Bronchial epithelial cell (primary cell): ENCODE measurements around the gene ERCC4. TPM values are rescaled to one million over a fixed set of nuclear protein-coding genes. Genes with fewer than 3 reads are reported as not detected.

Source experiments
- DNase-seq: peaks from one replicate; pipeline ENCODE4 v3.0.0-alpha.2; 2010; ENCODE audit warnings: low read depth
- FAIRE-seq: peaks from 2 replicates; lab custom pipeline; 2011; peaks lifted over from hg19 to GRCh38; lab: Jason Lieb, UNC
- H3K27me3 ChIP-seq: 2 replicates; pipeline ENCODE4 v1.5.1; 2011; ENCODE audit warnings: low read length; ENCODE audit not compliant: control insufficient read depth, insufficient read depth
- H3K36me3 ChIP-seq: 2 replicates; pipeline ENCODE4 v1.5.1; 2011; ENCODE audit warnings: low read length; ENCODE audit not compliant: control insufficient read depth, insufficient read depth
- H3K4me3 ChIP-seq: 2 replicates; pipeline ENCODE4 v1.5.1; 2011; ENCODE audit warnings: mild to moderate bottlenecking, low read depth, low read length, control low read depth
- CTCF ChIP-seq: IDR thresholded peaks from 2 replicates; pipeline ENCODE4 v1.5.1; 2011; ENCODE audit warnings: mild to moderate bottlenecking, moderate library complexity, low read length, control low read depth, inconsistent platforms; ENCODE audit not compliant: insufficient read depth, severe bottlenecking
- total RNA-seq: library from RNA; depleted of rRNA; stranded (reverse); fragments of >200 nt; gene quantifications from 2 replicates; pipeline ENCODE4 v1.2.1, GENCODE V29; 2014

Gene ERCC4
- total RNA-seq, 1 donor from 2014 or later = 3.9 TPM

GRCh38 chr16:13988038-13988437, 68.1 kb downstream of the ERCC4 start:
- TF ChIP-seq CTCF = no peak
- FAIRE-seq = no peak
- no peak for DNase-seq
- Histone ChIP-seq H3K36me3 (no peaks in the 10 kb centered on the region), H3K4me3 (no peak overlapping the region), H3K27me3 (no peaks in the 10 kb centered on the region)

GRCh38 chr16:13992322-13992721, 72.4 kb downstream of the ERCC4 start:
- Histone ChIP-seq H3K4me3 (no peak overlapping the region), H3K27me3 (no peaks in the 10 kb centered on the region), H3K36me3 (no peaks in the 10 kb centered on the region)
- no peak for FAIRE-seq
- no peak for TF ChIP-seq CTCF
- DNase-seq = no peak

- no peaks in the 10 kb centered on the region for H3K27me3 ChIP-seq
- H3K4me3 ChIP-seq = no peak overlapping the region
- TF ChIP-seq CTCF = no peak
- DNase-seq = no peak
- no peaks in the 10 kb centered on the region for H3K36me3 ChIP-seq
- no peak for FAIRE-seq
Observed at GRCh38 chr16:13992976-13993375, 73.0 kb downstream of the ERCC4 start.

- Histone ChIP-seq H3K36me3 (no peaks in the 10 kb centered on the region), H3K4me3 (no peak overlapping the region), H3K27me3 (no peaks in the 10 kb centered on the region)
- DNase-seq = no peak
- TF ChIP-seq CTCF = no peak
- no peak for FAIRE-seq
Observed at GRCh38 chr16:13994239-13995106, 74.5 kb downstream of the ERCC4 start.

- no peak for FAIRE-seq
- no peaks in the 10 kb centered on the region for H3K36me3 ChIP-seq
Observed at GRCh38 chr16:13995194-13995593, 75.2 kb downstream of the ERCC4 start.

More at GRCh38 chr16:13995194-13995593, 75.2 kb downstream of the ERCC4 start:
- Histone ChIP-seq H3K4me3 (no peak overlapping the region), H3K27me3 (no peaks in the 10 kb centered on the region)
- no peak for DNase-seq
- no peak for TF ChIP-seq CTCF
